A673 (cell line): ENCODE measurements around the gene PRR5L.

ENCODE experiments used
- CTCF ChIP-seq: fragments of 300-800, 200-600 bp; sonication (generic); conservative IDR thresholded peaks from 2 replicates; pipeline ENCODE4 v1.5.1; 2017; ENCODE audit warnings: low read depth, mild to moderate bottlenecking, antibody characterized with exemption, low read length, moderate library complexity, mixed read lengths
- EZH2 ChIP-seq: fragments of 200-600 bp; sonication (generic); IDR thresholded peaks from 2 replicates; pipeline ENCODE4 v1.6.1; 2017; ENCODE audit warnings: borderline replicate concordance, low read depth, mild to moderate bottlenecking, mixed read lengths, antibody characterized with exemption, low read length; ENCODE audit not compliant: poor library complexity, severe bottlenecking

- TF ChIP-seq CTCF = no peak
- no peak for TF ChIP-seq EZH2
Measured at GRCh38 chr11:36345084-36345511, 49.0 kb downstream of the PRR5L start.
